ENCODE measurements around the gene OTUD5. TPM values are rescaled to one million over a fixed set of nuclear protein-coding genes. Genes with fewer than 3 reads are reported as not detected.

OTUD5 gene
- 34.6 and 37.1 TPM in 2 replicates for total RNA-seq (2021)
- percentile 65 among the genes with signal in this experiment for Bru-seq, nascent RNA
- BruChase-seq, experiment 1, labeled RNA remaining after a 2-hour chase, result percentile 68 among the genes with signal in this experiment
- percentile 76 among the genes with signal in this experiment for BruChase-seq, experiment 2, labeled RNA remaining after a 6-hour chase
- long read RNA-seq, transcript OTUD5-202 (9 exons, 2,692 nt), result major isoform, 24 of 65 reads
- long read RNA-seq, partial matches to known transcripts, result 6 of 65 reads
- long read RNA-seq, other reads (novel, unspliced or antisense), result 29 of 65 reads

- Histone ChIP-seq H3F3A (ENCODE audit: insufficient read depth, low read depth) (no peaks in the 10 kb centered on the region), H3K36me3 (ENCODE audit: low read depth) (no peaks in the 10 kb centered on the region), H3K4me2 (peak within 1 kb of the TSS; percentile 72), H3K79me2 (ENCODE audit: low read depth) (peaks cover 22% of the 10 kb centered on the region; the same call in 1 of the 2 replicates), H4K20me1 (ENCODE audit: insufficient read depth) (no peaks in the 10 kb centered on the region), H3K27ac (peak within 1 kb of the TSS; percentile 77), H3K4me1 (replicated peaks; ENCODE audit: insufficient read depth) (no peaks in the 10 kb centered on the region; the same call in 1 of the 2 replicates), H3K9me3 (ENCODE audit: insufficient read depth, low read depth) (no peaks in the 10 kb centered on the region), H2AFZ (no peak within 1 kb of the TSS), H3K9me2 (ENCODE audit: insufficient read depth) (no peaks in the 10 kb centered on the region), H3K27me3 (ENCODE audit: insufficient read depth, low read depth) (no peaks in the 10 kb centered on the region), H3K4me3 (peak within 1 kb of the TSS; percentile 53; the same call in 1 of the 2 replicates)
- no peak for DNase-seq
- ChIA-PET POLR2A (ENCODE audit: unreplicated experiment) (interaction anchor here (0.7 kb wide), 1 partner anchor 23 kb away, joined by 3 read pairs; no protein-coding TSS in a partner anchor), CTCF (no interaction called here)
- intact Hi-C loops (cut with micrococcal nuclease; ENCODE audit: unreplicated experiment), result loop anchor here (5.0 kb wide), 2 partner anchors 85 to 100 kb away; partner anchors contain the start of genes CCDC120 and TFE3
- no TSS peak for BruUV-seq (replicated peaks)
- no peak for TF ChIP-seq CTCF (conservative IDR thresholded peaks at IDR 0.05)
- TF ChIP-seq EZH2 (IDR thresholded peaks at IDR 0.05; ENCODE audit: low read depth), result no peak
Observed at GRCh38 chrX:48957477-48957826, at the start of gene OTUD5. TSS of gene OTUD5 (minus strand) at chrX:48957607. CDS start at chrX:48957570, 37 bp downstream.

- Histone ChIP-seq H3F3A (ENCODE audit: insufficient read depth, low read depth) (no peaks in the 10 kb centered on the region), H3K4me3 (no peak overlapping the region), H3K9me2 (ENCODE audit: insufficient read depth) (no peaks in the 10 kb centered on the region), H3K79me2 (ENCODE audit: low read depth) (0 out of 2 replicates have a peak, but pooled peaks cover 6% of the 10 kb centered on the region), H3K4me2 (no peak overlapping the region), H4K20me1 (ENCODE audit: insufficient read depth) (no peaks in the 10 kb centered on the region), H3K27me3 (ENCODE audit: insufficient read depth, low read depth) (no peaks in the 10 kb centered on the region), H2AFZ (no peak overlapping the region), H3K27ac (no peak overlapping the region), H3K36me3 (ENCODE audit: low read depth) (no peaks in the 10 kb centered on the region), H3K4me1 (replicated peaks; ENCODE audit: insufficient read depth) (no peaks in the 10 kb centered on the region), H3K9me3 (ENCODE audit: insufficient read depth, low read depth) (no peaks in the 10 kb centered on the region)
- ChIA-PET CTCF (no interaction called here), POLR2A (ENCODE audit: unreplicated experiment) (no interaction called here)
- no TSS peak for BruUV-seq (replicated peaks)
- DNase-seq, result no peak
- intact Hi-C loops (cut with micrococcal nuclease; ENCODE audit: unreplicated experiment), result loop anchor here (5.0 kb wide), 1 partner anchor 39 kb away; the partner anchor contains the start of gene TFE3
- TF ChIP-seq EZH2 (IDR thresholded peaks at IDR 0.05; ENCODE audit: low read depth) (no peak), CTCF (conservative IDR thresholded peaks at IDR 0.05) (no peak)
Observed at GRCh38 chrX:49003696-49004095, 46.3 kb upstream of the OTUD5 start.

DNA sequence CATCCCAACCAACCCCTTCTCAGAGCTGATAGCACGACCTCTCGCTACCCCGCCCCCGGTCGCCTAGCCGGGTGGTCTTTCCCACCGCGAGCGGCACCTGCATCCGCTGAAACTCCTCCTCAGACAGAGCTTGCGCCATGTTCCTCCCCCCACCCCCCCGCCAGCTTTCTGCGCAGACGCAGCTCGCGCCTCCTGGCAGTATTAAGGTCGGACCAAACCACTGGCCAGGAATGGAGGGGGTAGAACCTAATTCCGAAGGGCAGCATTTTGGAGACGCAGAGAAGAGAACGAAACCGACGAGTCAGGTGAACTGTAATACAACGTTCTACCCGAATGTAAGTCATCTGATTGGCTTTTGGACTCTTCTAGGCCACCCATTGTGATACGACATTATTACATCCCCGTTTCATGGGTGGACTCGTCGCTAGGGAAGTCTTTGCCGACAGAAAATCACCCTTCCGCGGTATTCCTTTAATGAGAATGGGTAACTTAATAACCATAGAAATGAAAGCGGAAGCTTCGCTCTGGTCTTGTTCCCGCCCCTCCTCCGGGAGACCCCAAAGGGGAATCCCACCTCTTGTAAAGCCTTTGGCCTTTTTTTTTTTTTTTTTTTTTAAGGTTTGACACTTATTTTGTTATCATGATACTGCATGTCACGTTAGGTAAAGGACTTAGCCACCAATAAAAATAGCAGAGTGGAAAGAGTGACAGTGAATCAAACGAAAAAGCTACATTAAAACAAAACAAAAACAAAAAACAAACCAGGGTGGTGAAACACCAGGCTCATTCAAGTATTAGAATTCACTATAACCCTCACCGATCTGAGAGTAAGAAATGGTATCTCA, 44.9 kb upstream of the OTUD5 start, which contains the start of gene GRIPAP1:
Gene GRIPAP1, minus strand, starts transcription at position 174 of the 845 bp plus-strand sequence. Its CDS starts 35 bp downstream, at position 139.
- TF ChIP-seq EZH2 (IDR thresholded peaks at IDR 0.05; ENCODE audit: low read depth), result no peak
- Histone ChIP-seq H3K27ac (peak within 1 kb of the TSS; percentile 92), H3F3A (ENCODE audit: insufficient read depth, low read depth) (no peaks in the 10 kb centered on the region), H3K4me1 (replicated peaks; ENCODE audit: insufficient read depth) (no peaks in the 10 kb centered on the region), H3K9me3 (ENCODE audit: insufficient read depth, low read depth) (no peaks in the 10 kb centered on the region), H3K9me2 (ENCODE audit: insufficient read depth) (no peaks in the 10 kb centered on the region), H3K36me3 (ENCODE audit: low read depth) (no peaks in the 10 kb centered on the region), H3K4me3 (peak within 1 kb of the TSS; percentile 64), H3K27me3 (ENCODE audit: insufficient read depth, low read depth) (no peaks in the 10 kb centered on the region), H3K4me2 (peak within 1 kb of the TSS; percentile 62), H3K79me2 (ENCODE audit: low read depth) (0 out of 2 replicates have a peak, but pooled peaks cover 6% of the 10 kb centered on the region), H2AFZ (peak within 1 kb of the TSS; percentile 79), H4K20me1 (ENCODE audit: insufficient read depth) (no peaks in the 10 kb centered on the region)
- ChIA-PET POLR2A (ENCODE audit: unreplicated experiment) (interaction anchor here (0.6 kb wide), 3 partner anchors 13 to 72 kb away, joined by 9 to 29 read pairs (median 25); partner anchors contain the start of gene TFE3), CTCF (interaction anchor here (0.6 to 0.7 kb wide), 3 partner anchors 35 to 121 kb away, joined by 3 to 16 read pairs (median 3); partner anchors contain the start of gene SLC35A2)
- intact Hi-C loops (cut with micrococcal nuclease; ENCODE audit: unreplicated experiment), result loop anchor here (5.0 kb wide), 1 partner anchor 40 kb away; the partner anchor contains the start of gene TFE3
- DNase-seq, result peak; percentile 42 to 60
- BruUV-seq (replicated peaks), result no TSS peak
